Measurements from ENCODE around the gene PLEKHH1.
"Not testable (repeated sequence)": the region's sequence is repeated elsewhere in the genome, so short reads cannot be mapped to it uniquely, and the experiment has no call there.

The PLEKHH1 gene

GRCh38 chr14:67618617-67619063 is 85.5 kb downstream of the PLEKHH1 start:
- peaks cover 13% of the 10 kb centered on the region for H3K36me3 Mint-ChIP-seq (ENCODE audit: insufficient read depth)
- ATAC-seq (replicated peaks; ENCODE audit: extremely low read depth, poor library complexity, severe bottlenecking) (peak; percentile 50), DNase-seq (ENCODE audit: low spot score in 2 of 2) (peak in 1 of 2 donors; percentile 28)
- H3K4me3 Mint-ChIP-seq: peak overlapping the region; percentile 86
- peak overlapping the region; percentile 97 for H3K27ac Mint-ChIP-seq (ENCODE audit: low read depth)
- H3K9me3 Mint-ChIP-seq: no peaks in the 10 kb centered on the region
- H3K27me3 Mint-ChIP-seq: peaks cover 11% of the 10 kb centered on the region
- H3K4me1 Mint-ChIP-seq: peaks cover 24% of the 10 kb centered on the region

GRCh38 chr14:67619446-67620216 is 86.5 kb downstream of the PLEKHH1 start, which contains the start of gene ARG2:
ARG2 (plus strand) TSS chr14:67619920; CDS start chr14:67619978, 58 bp downstream.
- Mint-ChIP-seq H3K4me1 (peaks cover 24% of the 10 kb centered on the region), H3K9me3 (no peaks in the 10 kb centered on the region), H3K4me3 (peak within 1 kb of the TSS; percentile 86), H3K27me3 (peaks cover 19% of the 10 kb centered on the region), H3K36me3 (ENCODE audit: insufficient read depth) (peaks cover 13% of the 10 kb centered on the region), H3K27ac (ENCODE audit: low read depth) (peak within 1 kb of the TSS; percentile 97)
- peak; percentile 91 for ATAC-seq (replicated peaks; ENCODE audit: extremely low read depth, poor library complexity, severe bottlenecking)
- DNase-seq (ENCODE audit: low spot score in 2 of 2): peak; percentile 93 to 96

DNA sequence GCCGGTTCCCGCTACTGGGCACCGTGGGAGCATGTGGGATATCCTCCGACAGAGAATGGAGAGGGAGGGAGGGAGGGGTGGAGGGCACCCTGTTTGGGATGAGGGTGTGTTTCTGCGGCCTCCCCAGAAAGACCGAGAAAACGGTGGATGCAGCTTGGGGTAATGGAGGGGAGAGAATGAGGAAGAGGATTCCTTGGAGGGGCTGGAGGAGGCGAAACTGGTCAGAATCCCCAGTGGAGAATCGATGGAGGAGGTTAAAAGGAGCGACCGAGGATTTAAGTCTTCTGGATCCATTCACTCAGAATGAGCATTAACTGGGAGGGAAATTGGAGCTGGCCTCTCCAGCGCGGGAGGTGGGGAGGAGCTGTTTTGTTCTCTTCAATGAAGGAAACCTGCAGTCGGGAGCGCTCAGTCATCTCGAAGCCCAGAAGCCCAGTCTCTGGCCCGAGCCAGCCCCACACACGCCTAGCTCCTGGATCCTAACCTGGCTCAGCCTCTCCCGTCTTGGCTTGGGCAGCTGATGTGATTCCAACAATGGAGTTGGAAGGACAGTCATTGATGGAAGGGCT is 87.2 kb downstream of the PLEKHH1 start:
- Mint-ChIP-seq H3K9me3 (no peaks in the 10 kb centered on the region), H3K4me3 (peak overlapping the region; percentile 86), H3K27me3 (peaks cover 19% of the 10 kb centered on the region), H3K36me3 (ENCODE audit: insufficient read depth) (peaks cover 13% of the 10 kb centered on the region), H3K27ac (ENCODE audit: low read depth) (peak overlapping the region; percentile 97), H3K4me1 (peaks cover 24% of the 10 kb centered on the region)
- DNase-seq (ENCODE audit: low spot score in 2 of 2) (no peak), ATAC-seq (replicated peaks; ENCODE audit: extremely low read depth, poor library complexity, severe bottlenecking) (no peak)

DNA sequence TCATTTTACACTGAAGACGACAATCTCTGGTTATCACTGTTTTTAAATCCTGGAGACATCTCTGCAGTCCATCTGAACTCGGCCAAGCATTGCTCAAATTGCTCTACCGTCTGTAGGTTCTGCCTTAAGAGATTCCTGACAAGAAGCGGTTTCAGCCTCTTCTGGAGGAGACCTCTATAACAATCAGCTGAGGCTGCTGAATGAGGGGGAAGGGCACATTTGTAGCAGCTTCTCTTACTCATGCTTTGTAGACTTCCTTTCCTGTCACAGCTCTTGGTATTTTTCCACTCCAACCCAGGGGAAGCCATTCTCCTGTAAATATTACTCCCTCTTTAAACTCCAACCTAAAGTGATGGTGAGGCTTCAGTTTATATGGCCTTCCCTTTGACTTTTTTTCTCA is 89.6 kb downstream of the PLEKHH1 start:
- DNase-seq (ENCODE audit: low spot score in 2 of 2) (no peak), ATAC-seq (replicated peaks; ENCODE audit: extremely low read depth, poor library complexity, severe bottlenecking) (no peak)
- Mint-ChIP-seq H3K9me3 (no peaks in the 10 kb centered on the region), H3K4me1 (peaks cover 24% of the 10 kb centered on the region), H3K27me3 (peaks cover 19% of the 10 kb centered on the region), H3K4me3 (no peak overlapping the region), H3K27ac (ENCODE audit: low read depth) (no peak overlapping the region), H3K36me3 (ENCODE audit: insufficient read depth) (peaks cover 15% of the 10 kb centered on the region)

DNA sequence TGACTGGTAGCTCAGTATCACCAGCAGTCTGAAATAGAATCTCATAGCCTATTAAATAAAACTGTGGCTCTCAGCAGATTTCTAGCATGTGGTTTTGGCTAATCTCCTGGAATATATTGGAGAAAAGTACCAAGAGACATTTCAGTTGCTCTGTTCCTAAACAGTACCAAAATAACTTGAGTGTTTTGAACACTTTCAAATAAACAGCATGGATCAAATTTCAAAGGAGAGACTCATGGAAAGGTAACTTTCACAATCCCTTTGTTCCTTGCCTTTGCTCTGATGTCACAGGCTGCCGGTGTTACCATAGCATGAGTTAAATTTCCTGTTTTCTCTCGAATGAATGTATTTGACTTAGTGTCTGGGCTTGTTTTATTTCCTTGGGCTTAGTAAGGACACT is 90.0 kb downstream of the PLEKHH1 start:
- Mint-ChIP-seq H3K36me3 (ENCODE audit: insufficient read depth) (peaks cover 15% of the 10 kb centered on the region), H3K9me3 (no peaks in the 10 kb centered on the region), H3K4me1 (peaks cover 24% of the 10 kb centered on the region), H3K27ac (ENCODE audit: low read depth) (no peak overlapping the region), H3K4me3 (no peak overlapping the region), H3K27me3 (peaks cover 19% of the 10 kb centered on the region)
- DNase-seq (ENCODE audit: low spot score in 2 of 2): no peak
- ATAC-seq (replicated peaks; ENCODE audit: extremely low read depth, poor library complexity, severe bottlenecking): no peak

DNA sequence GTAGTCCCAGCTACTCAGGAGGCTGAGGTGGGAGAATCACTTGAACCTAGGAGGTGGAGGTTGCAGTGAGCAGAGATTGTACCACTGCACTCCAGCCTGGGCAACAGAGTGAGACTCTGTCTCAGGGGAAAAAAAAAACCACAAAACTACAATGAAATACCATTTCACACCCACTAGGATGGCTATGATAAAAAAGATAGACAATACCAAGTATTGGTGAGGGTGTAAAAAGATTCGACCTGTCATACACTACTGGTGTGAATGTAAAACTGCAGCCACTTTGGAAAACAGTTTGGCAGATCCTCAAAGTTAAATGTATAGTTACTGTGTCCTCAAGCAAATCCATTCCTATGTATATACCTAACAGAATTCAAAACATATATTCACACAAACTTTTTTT is 93.0 kb downstream of the PLEKHH1 start:
- H3K27me3 Mint-ChIP-seq; H3K9me3 Mint-ChIP-seq; ATAC-seq (replicated peaks; ENCODE audit: extremely low read depth, poor library complexity, severe bottlenecking); H3K27ac Mint-ChIP-seq (ENCODE audit: low read depth); H3K4me3 Mint-ChIP-seq; H3K4me1 Mint-ChIP-seq; DNase-seq (ENCODE audit: low spot score in 2 of 2); H3K36me3 Mint-ChIP-seq (ENCODE audit: insufficient read depth): not testable (repeated sequence)

DNA sequence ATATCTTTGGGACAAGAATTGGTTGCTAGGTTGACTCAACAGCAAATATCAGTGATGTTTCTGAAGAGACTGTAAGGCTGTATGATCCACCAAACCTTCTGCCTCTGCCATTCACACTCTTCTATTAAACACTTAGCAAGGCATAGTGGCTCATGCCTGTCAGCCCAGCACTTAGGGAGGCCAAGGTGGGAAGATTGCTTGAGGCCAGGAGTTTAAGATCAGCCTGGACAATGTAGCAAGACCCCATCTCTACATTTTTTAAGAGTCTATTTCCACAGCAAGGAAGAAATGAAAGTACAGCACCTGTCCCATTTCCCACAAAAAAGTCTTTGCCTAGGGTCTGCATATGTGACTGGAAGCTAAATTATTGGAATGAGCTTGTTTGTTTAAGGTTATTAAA is 94.4 kb downstream of the PLEKHH1 start:
- Mint-ChIP-seq H3K9me3 (no peaks in the 10 kb centered on the region), H3K36me3 (ENCODE audit: insufficient read depth) (peaks cover 2% of the 10 kb centered on the region), H3K27me3 (peaks cover 8% of the 10 kb centered on the region), H3K4me3 (no peak overlapping the region), H3K27ac (ENCODE audit: low read depth) (no peak overlapping the region), H3K4me1 (no peaks in the 10 kb centered on the region)
- no peak for DNase-seq (ENCODE audit: low spot score in 2 of 2)
- ATAC-seq (replicated peaks; ENCODE audit: extremely low read depth, poor library complexity, severe bottlenecking): no peak

DNA sequence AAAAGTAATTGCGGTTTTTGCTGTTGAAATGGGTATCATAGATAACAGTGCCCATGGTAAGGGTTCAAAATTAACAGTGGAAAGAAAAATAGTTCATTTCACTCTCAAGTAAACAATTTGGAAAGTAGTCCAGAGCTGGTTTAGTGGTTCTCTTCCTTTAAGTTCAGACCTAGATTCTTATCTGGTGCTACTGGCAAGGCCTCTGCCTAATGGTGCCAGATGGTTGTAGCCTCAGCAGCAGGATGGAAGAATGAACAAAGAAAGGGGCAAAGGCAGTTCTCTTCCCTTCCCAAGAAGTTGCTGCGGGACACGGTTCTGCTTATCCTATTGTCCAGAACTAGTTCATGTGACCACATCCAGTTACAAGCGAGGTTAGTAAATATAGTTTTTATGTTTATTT is 97.1 kb downstream of the PLEKHH1 start:
- Mint-ChIP-seq H3K27me3 (no peaks in the 10 kb centered on the region), H3K4me3 (no peak overlapping the region), H3K9me3 (no peaks in the 10 kb centered on the region), H3K36me3 (ENCODE audit: insufficient read depth) (peaks cover 2% of the 10 kb centered on the region), H3K4me1 (no peaks in the 10 kb centered on the region), H3K27ac (ENCODE audit: low read depth) (no peak overlapping the region)
- ATAC-seq (replicated peaks; ENCODE audit: extremely low read depth, poor library complexity, severe bottlenecking) (no peak), DNase-seq (ENCODE audit: low spot score in 2 of 2) (no peak)

DNA sequence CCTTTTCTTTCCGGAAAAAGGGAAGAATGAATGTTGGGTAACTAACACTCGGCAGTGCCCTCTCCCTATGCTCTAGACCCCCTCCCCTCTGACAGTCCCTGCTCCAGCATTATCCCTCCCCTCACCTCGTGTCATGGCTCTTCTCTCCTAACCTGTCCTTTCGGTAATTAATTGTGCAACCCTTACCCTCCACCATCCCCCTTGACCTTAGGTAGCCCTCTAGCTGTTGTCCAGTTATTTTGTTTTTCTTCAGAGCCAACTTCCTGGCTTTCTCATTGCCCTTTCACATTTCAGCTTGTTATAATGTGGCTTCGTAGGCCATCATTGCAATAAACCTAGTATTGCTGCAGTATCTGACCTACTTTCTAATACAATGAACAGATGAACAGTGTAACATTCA is 97.8 kb downstream of the PLEKHH1 start:
- no peaks in the 10 kb centered on the region for H3K27me3 Mint-ChIP-seq
- peaks cover 2% of the 10 kb centered on the region for H3K36me3 Mint-ChIP-seq (ENCODE audit: insufficient read depth)
- ATAC-seq (replicated peaks; ENCODE audit: extremely low read depth, poor library complexity, severe bottlenecking) (no peak), DNase-seq (ENCODE audit: low spot score in 2 of 2) (no peak)
- no peak overlapping the region for H3K27ac Mint-ChIP-seq (ENCODE audit: low read depth)
- no peaks in the 10 kb centered on the region for H3K9me3 Mint-ChIP-seq
- H3K4me3 Mint-ChIP-seq: no peak overlapping the region
- no peaks in the 10 kb centered on the region for H3K4me1 Mint-ChIP-seq

DNA sequence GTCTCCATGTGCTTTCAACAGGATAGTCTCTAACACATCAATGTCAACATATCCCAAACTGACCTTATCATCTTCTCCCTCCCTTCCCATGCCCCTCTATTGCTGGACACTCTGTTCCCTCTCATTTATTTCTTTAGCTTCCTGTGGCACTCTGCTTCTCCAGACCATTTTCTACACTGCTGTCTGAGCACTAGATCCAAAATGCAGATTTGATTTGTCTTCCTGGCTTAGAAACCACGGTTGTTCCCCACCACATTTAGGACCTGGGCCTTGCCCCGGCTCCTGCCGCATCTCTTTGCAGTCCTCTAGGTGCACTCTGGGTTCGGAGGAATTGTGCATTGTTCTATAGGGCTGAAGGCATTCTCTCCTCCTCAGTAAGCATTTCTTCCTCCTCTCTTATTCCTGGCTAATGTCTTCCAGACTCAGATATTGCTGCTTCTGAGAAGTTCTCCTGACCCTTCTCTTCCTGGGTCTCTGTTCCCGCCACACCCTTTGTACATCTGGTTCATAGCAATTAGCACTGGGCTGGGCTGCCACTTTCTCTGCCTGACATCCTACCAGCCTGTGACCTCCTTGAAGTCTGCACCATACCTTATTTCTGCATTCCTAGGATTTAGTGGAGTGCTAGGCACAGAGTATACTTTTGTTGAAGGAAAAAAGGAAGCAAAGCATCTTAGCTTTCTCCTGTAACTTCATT is 100.5 kb downstream of the PLEKHH1 start:
- Mint-ChIP-seq H3K9me3 (no peaks in the 10 kb centered on the region), H3K4me1 (no peaks in the 10 kb centered on the region), H3K27me3 (no peaks in the 10 kb centered on the region), H3K4me3 (no peak overlapping the region), H3K36me3 (ENCODE audit: insufficient read depth) (no peaks in the 10 kb centered on the region), H3K27ac (ENCODE audit: low read depth) (no peak overlapping the region)
- ATAC-seq (replicated peaks; ENCODE audit: extremely low read depth, poor library complexity, severe bottlenecking) (no peak), DNase-seq (ENCODE audit: low spot score in 2 of 2) (no peak)

DNA sequence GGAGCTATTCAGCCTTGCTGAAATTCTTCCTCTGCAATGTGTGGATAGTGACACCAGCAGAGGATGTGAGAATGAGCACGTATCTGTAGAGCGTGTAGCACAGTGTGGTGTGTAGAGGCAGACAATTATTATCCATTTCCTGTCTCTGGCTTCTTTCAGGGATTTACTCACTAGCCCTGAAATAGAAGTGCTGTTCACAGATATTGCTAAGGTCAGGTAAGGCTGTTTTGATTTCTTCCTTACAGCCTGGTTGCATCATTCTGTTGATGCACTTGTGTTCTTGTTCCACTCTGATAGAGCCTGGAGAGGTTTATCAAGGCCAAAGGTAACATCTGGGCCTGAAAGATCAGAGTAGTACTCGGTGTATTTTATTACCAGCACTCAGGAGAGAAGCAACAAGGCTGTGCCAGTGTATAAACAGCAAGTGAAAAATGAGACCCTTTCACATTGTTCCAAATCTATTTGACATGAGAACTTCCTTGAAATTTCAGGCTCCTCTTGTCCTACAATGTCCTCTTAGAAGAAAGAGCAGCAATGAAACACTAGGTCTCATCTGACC is 103.3 kb downstream of the PLEKHH1 start:
- no peaks in the 10 kb centered on the region for H3K9me3 Mint-ChIP-seq
- H3K36me3 Mint-ChIP-seq (ENCODE audit: insufficient read depth): no peaks in the 10 kb centered on the region
- H3K27ac Mint-ChIP-seq (ENCODE audit: low read depth): no peak overlapping the region
- H3K27me3 Mint-ChIP-seq: no peaks in the 10 kb centered on the region
- H3K4me1 Mint-ChIP-seq: no peaks in the 10 kb centered on the region
- no peak for DNase-seq (ENCODE audit: low spot score in 2 of 2)
- no peak for ATAC-seq (replicated peaks; ENCODE audit: extremely low read depth, poor library complexity, severe bottlenecking)
- no peak overlapping the region for H3K4me3 Mint-ChIP-seq

GRCh38 chr14:67638642-67639041 is 105.6 kb downstream of the PLEKHH1 start:
- peaks cover 5% of the 10 kb centered on the region for H3K4me1 Mint-ChIP-seq
- H3K36me3 Mint-ChIP-seq (ENCODE audit: insufficient read depth): no peaks in the 10 kb centered on the region
- no peaks in the 10 kb centered on the region for H3K9me3 Mint-ChIP-seq
- H3K27me3 Mint-ChIP-seq: no peaks in the 10 kb centered on the region
- no peak overlapping the region for H3K27ac Mint-ChIP-seq (ENCODE audit: low read depth)
- no peak overlapping the region for H3K4me3 Mint-ChIP-seq
- ATAC-seq (replicated peaks; ENCODE audit: extremely low read depth, poor library complexity, severe bottlenecking) (no peak), DNase-seq (ENCODE audit: low spot score in 2 of 2) (no peak)
